Smooth muscle cell (in vitro differentiated cells): Measurements from ENCODE around the gene FAM234B. TPM values are rescaled to one million over a fixed set of nuclear protein-coding genes. Genes with fewer than 3 reads are reported as not detected.

ENCODE experiments used
- polyA plus RNA-seq: library from polyadenylated mRNA; unstranded; fragments of >200 nt; fragmentation: Nextera tagmentation; extraction: Ambion mirVana; gene quantifications from 2 replicates; pipeline ENCODE4 v1.2.1, GENCODE V29; 2016
- total RNA-seq: library from RNA; depleted of rRNA; stranded (reverse); fragments of >200 nt; gene quantifications from 2 replicates; pipeline ENCODE4 v1.2.3, GENCODE V29; 2014

The FAM234B gene
- total and polyA plus RNA-seq, 2 experiments from 2014 or later: 1.6 to 3.0 TPM

Other genes with a start within 250 kb of the FAM234B start
- 82.8 and 95.6 TPM in 2 replicates for gene DDX47, start 231.0 kb upstream of the FAM234B start, total RNA-seq
- gene DDX47, start 231.0 kb upstream of the FAM234B start, polyA plus RNA-seq: 61.8 and 63.3 TPM in 2 replicates
- 39.2 and 47.5 TPM in 2 replicates for gene GPRC5A, start 152.8 kb upstream of the FAM234B start, total RNA-seq
- 13.6 and 79.1 TPM in 2 replicates for gene GPRC5A, start 152.8 kb upstream of the FAM234B start, polyA plus RNA-seq
- not detected in 2 replicates for gene GPRC5D, start 92.2 kb upstream of the FAM234B start, total RNA-seq
- 0.82 TPM in 1 of 2 replicates, not detected in the other for gene GPRC5D, start 92.2 kb upstream of the FAM234B start, polyA plus RNA-seq
- 16.1 and 19.0 TPM in 2 replicates for gene HEBP1, start 44.1 kb upstream of the FAM234B start, total RNA-seq
- 55.8 and 57.9 TPM in 2 replicates for gene HEBP1, start 44.1 kb upstream of the FAM234B start, polyA plus RNA-seq
- gene GSG1, start 59.3 kb downstream of the FAM234B start, total RNA-seq: not detected in 2 replicates
- not detected in 2 replicates for gene GSG1, start 59.3 kb downstream of the FAM234B start, polyA plus RNA-seq
- gene EMP1, start 152.3 kb downstream of the FAM234B start, total RNA-seq: 52.0 and 53.0 TPM in 2 replicates
- 13.2 and 34.8 TPM in 2 replicates for gene EMP1, start 152.3 kb downstream of the FAM234B start, polyA plus RNA-seq